Endodermal cell (in vitro differentiated cells): ENCODE data around the gene KLF16. TPM values are rescaled to one million over a fixed set of nuclear protein-coding genes. Genes with fewer than 3 reads are reported as not detected.

Experiments
- DNase-seq: peaks from one replicate; pipeline ENCODE4 v3.0.0-alpha.2; 2017
- H3K27ac ChIP-seq: 2 replicates; pipeline ENCODE4 v1.5.1; 2013; ENCODE audit warnings: mild to moderate bottlenecking, low read depth, low read length, moderate library complexity
- H3K27me3 ChIP-seq: 2 replicates; pipeline ENCODE4 v1.6.1; 2013; ENCODE audit warnings: mild to moderate bottlenecking, low read length, moderate library complexity; ENCODE audit not compliant: insufficient read depth, control insufficient read depth, poor library complexity, severe bottlenecking
- H3K36me3 ChIP-seq: 2 replicates; pipeline ENCODE4 v1.7.0; 2013; ENCODE audit warnings: mild to moderate bottlenecking, low read length, moderate library complexity; ENCODE audit not compliant: control insufficient read depth, insufficient read depth
- H3K4me1 ChIP-seq: one replicate; pipeline ENCODE4 v1.7.0; 2013; ENCODE audit warnings: low read length; ENCODE audit not compliant: control insufficient read depth, insufficient read depth
- H3K4me3 ChIP-seq: 2 replicates; pipeline ENCODE4 v1.5.1; 2013; ENCODE audit warnings: mild to moderate bottlenecking, low read length, moderate library complexity
- H3K9ac ChIP-seq: 2 replicates; pipeline ENCODE4 v1.6.1; 2013; ENCODE audit warnings: mild to moderate bottlenecking, low read length, moderate library complexity; ENCODE audit not compliant: poor library complexity, severe bottlenecking; ENCODE audit errors: extremely low read depth
- H3K9me3 ChIP-seq: 2 replicates; pipeline ENCODE4 v1.6.1; 2013; ENCODE audit warnings: mild to moderate bottlenecking, low read length, moderate library complexity; ENCODE audit not compliant: control insufficient read depth
- H3K27ac Mint-ChIP-seq: 2 replicates; pipeline ENCODE4 v1.8.0; 2020; ENCODE audit warnings: mixed read lengths
- H3K27me3 Mint-ChIP-seq: 2 replicates; pipeline ENCODE4 v1.8.0; 2021; ENCODE audit warnings: mild to moderate bottlenecking, mixed read lengths; ENCODE audit not compliant: insufficient read depth
- H3K36me3 Mint-ChIP-seq: 2 replicates; pipeline ENCODE4 v1.8.0; 2020; ENCODE audit warnings: low read depth, mixed read lengths
- H3K4me1 Mint-ChIP-seq: 2 replicates; pipeline ENCODE4 v1.8.0; 2020; ENCODE audit warnings: mixed read lengths
- H3K4me3 Mint-ChIP-seq: 2 replicates; pipeline ENCODE4 v1.8.0; 2020; ENCODE audit warnings: mild to moderate bottlenecking, moderate library complexity, mixed read lengths
- H3K9me3 Mint-ChIP-seq: 2 replicates; pipeline ENCODE4 v1.8.0; 2020; ENCODE audit warnings: mild to moderate bottlenecking, mixed read lengths
- whole genome bisulfite sequencing, 2 experiments: methylation state at CpG; one replicate each; pipeline versions ENCODE4 v1.1.5 to v1.1.7; 2013; ENCODE audit warnings: missing lambda C conversion rate in 2 of 2, mixed read lengths in 1 of 2; ENCODE audit not compliant: insufficient coverage in 1 of 2, insufficient read length in 1 of 2; 5-methylcytosine and 5-hydroxymethylcytosine counted together
- total RNA-seq, 2 donors: library from RNA; stranded (reverse); fragmentation: NEBNext Ultra II Directional in 1 of 2; extraction: Animal tissue kit (Norgen Biotek cat#: 25700) in 1 of 2; gene quantifications; 2 replicates in 1 of 2; 3 replicates in 1 of 2; pipeline ENCODE4 v1.2.1, GENCODE V29; 2021
- TF ChIP-seq, protein P1 (sequence below): fragments of 200-600 bp; sonication (generic); conservative IDR thresholded peaks from 2 replicates; pipeline ENCODE4 v1.5.0; 2021; ENCODE audit warnings: antibody characterized with exemption, mild to moderate bottlenecking

The KLF16 gene
- total RNA-seq, 2 donors from 2014 or later: 39.0 to 42.9 TPM

DNA sequence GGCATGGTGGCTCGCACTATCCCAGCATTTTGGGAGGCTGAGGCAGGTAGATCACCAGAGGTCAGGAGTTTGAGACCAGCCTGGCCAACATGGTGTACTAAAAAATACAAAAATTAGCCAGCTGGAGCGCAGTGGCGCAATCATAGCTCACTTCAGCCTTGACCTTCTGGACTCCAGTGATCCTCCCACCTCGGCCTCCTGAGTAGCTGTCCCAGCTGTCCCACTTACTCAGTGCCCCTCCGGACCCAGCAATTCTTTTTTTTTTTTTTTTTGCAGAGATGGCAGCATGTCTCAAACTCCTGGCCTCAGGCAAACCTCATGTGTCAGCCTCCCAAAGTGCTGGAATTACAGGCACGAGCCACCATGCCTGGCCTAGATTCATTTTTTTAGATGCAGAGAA is 39.5 kb upstream of the KLF16 start:
- no peaks in the 10 kb centered on the region for H3K9me3 Mint-ChIP-seq
- H3K9ac ChIP-seq: no peak overlapping the region
- WGBS, 2 experiments: 83 to 86% methylated on average over 5 to 6 of the region's 6 CpGs
- H3K9me3 ChIP-seq: no peaks in the 10 kb centered on the region
- H3K4me3 Mint-ChIP-seq: no peak overlapping the region
- H3K27me3 ChIP-seq: no peaks in the 10 kb centered on the region
- no peak overlapping the region for H3K4me3 ChIP-seq
- H3K27ac Mint-ChIP-seq: no peak overlapping the region
- H3K4me1 ChIP-seq: no peaks in the 10 kb centered on the region
- peaks cover 4% of the 10 kb centered on the region for H3K4me1 Mint-ChIP-seq
- TF ChIP-seq, protein P1, sequence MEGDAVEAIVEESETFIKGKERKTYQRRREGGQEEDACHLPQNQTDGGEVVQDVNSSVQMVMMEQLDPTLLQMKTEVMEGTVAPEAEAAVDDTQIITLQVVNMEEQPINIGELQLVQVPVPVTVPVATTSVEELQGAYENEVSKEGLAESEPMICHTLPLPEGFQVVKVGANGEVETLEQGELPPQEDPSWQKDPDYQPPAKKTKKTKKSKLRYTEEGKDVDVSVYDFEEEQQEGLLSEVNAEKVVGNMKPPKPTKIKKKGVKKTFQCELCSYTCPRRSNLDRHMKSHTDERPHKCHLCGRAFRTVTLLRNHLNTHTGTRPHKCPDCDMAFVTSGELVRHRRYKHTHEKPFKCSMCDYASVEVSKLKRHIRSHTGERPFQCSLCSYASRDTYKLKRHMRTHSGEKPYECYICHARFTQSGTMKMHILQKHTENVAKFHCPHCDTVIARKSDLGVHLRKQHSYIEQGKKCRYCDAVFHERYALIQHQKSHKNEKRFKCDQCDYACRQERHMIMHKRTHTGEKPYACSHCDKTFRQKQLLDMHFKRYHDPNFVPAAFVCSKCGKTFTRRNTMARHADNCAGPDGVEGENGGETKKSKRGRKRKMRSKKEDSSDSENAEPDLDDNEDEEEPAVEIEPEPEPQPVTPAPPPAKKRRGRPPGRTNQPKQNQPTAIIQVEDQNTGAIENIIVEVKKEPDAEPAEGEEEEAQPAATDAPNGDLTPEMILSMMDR: no peak
- H3K36me3 Mint-ChIP-seq: peaks cover 5% of the 10 kb centered on the region
- no peaks in the 10 kb centered on the region for H3K36me3 ChIP-seq
- no peak overlapping the region for H3K27ac ChIP-seq
- no peak for DNase-seq
- H3K27me3 Mint-ChIP-seq: no peaks in the 10 kb centered on the region

DNA sequence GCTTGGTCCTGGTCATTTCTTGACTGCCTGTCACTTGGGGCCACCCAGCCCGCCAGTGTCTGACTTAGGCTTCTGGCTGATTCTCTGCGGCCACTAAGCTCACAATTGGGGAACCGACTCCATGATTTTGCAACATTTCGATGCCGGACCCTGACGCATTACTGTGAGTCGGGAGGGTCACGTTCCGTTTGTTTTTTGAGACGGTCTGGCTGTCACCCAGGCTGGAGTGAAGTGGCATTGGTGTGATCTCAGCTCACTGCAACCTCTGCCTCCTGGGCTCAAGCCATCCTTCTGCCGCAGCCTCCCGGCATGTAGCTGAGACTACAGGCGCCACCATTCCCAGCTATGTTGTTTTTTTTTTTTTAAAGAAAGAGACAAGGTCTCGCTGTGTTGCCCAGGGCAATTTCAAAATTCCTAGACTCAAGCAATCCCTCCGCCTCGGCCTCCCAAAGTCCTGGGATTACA is 38.6 kb upstream of the KLF16 start:
- peaks cover 4% of the 10 kb centered on the region for H3K4me1 Mint-ChIP-seq
- no peaks in the 10 kb centered on the region for H3K4me1 ChIP-seq
- H3K36me3 Mint-ChIP-seq: peaks cover 5% of the 10 kb centered on the region
- no peak overlapping the region for H3K4me3 Mint-ChIP-seq
- TF ChIP-seq, protein P1: no peak
- no peak overlapping the region for H3K27ac ChIP-seq
- H3K9me3 ChIP-seq: no peaks in the 10 kb centered on the region
- no peaks in the 10 kb centered on the region for H3K9me3 Mint-ChIP-seq
- no peak for DNase-seq
- 89 to 95% methylated on average over 14 to 16 of the region's 16 CpGs for WGBS, 2 experiments
- H3K27me3 ChIP-seq: no peaks in the 10 kb centered on the region
- H3K9ac ChIP-seq: no peak overlapping the region
- H3K4me3 ChIP-seq: no peak overlapping the region
- H3K36me3 ChIP-seq: no peaks in the 10 kb centered on the region
- H3K27ac Mint-ChIP-seq: no peak overlapping the region
- H3K27me3 Mint-ChIP-seq: no peaks in the 10 kb centered on the region

DNA sequence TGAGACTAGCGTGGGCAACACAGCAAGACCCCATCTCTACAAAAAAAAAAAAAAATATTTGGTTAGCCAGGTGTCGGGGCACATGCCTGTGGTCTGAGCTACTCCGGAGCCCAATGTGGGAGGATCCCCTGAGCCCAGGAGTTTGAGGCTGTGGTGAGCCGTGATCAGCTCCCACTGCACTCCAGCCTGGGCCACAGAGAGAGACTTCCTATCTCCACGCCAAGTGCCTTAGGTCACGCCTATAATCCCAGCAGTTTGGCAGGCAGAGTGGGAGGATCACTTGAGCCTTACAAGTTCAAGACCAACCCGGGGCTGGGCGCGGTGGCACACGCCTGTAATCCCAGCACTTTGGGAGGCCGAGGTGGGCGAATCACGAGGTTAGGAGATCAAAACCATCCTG is 33.1 kb upstream of the KLF16 start:
- Mint-ChIP-seq H3K36me3 (no peaks in the 10 kb centered on the region), H3K9me3 (no peaks in the 10 kb centered on the region), H3K27me3 (no peaks in the 10 kb centered on the region), H3K4me1 (no peaks in the 10 kb centered on the region), H3K4me3 (no peak overlapping the region), H3K27ac (no peak overlapping the region)
- H3K9me3 ChIP-seq: no peaks in the 10 kb centered on the region
- H3K27me3 ChIP-seq: no peaks in the 10 kb centered on the region
- no peak for DNase-seq
- 89 to 92% methylated on average over 11 to 13 of the region's 13 CpGs for WGBS, 2 experiments
- no peak overlapping the region for H3K9ac ChIP-seq
- H3K4me3 ChIP-seq: no peak overlapping the region
- no peaks in the 10 kb centered on the region for H3K36me3 ChIP-seq
- no peaks in the 10 kb centered on the region for H3K4me1 ChIP-seq
- no peak overlapping the region for H3K27ac ChIP-seq
- TF ChIP-seq, protein P1: no peak
